Measurements from ENCODE around the gene CARD9. TPM values are rescaled to one million over a fixed set of nuclear protein-coding genes. Genes with fewer than 3 reads are reported as not detected.

Gene CARD9
- total RNA-seq, 4 donors from 2014 or later = 0.28 to 14.9 (median 0.64) TPM

- H3K27ac ChIP-seq = peak within 1 kb of the TSS; percentile 18 to 86 (median 28)
- peaks cover 0 to 38% (median 26%) of the 10 kb centered on the region in 4 donors for H3K4me1 ChIP-seq
- peak within 1 kb of the TSS; percentile 90 to 99 (median 94) for H3K4me3 ChIP-seq
- TF ChIP-seq POLR2A (IDR thresholded peaks at IDR 0.05) (peak; percentile 36 to 40), CTCF (IDR thresholded peaks at IDR 0.05) (peak; percentile 92 to 98 (median 96))
- no peaks in the 10 kb centered on the region for H3K9me3 ChIP-seq
- DNase-seq = peak; percentile 82 to 93 (median 92)
- peaks cover 0 to 43% (median 0%) of the 10 kb centered on the region in 3 donors for H3K36me3 ChIP-seq
- H3K27me3 ChIP-seq = no peaks in the 10 kb centered on the region
Measured at GRCh38 chr9:136400038-136400834, 26.8 kb upstream of the CARD9 start, which contains the start of gene SNAPC4. TSS of gene SNAPC4 (minus strand) at chr9:136400170. CDS start at chr9:136398428, 1,742 bp downstream.

- Histone ChIP-seq H3K9me3 (no peaks in the 10 kb centered on the region), H3K4me3 (peak overlapping the region; percentile 90 to 99 (median 94)), H3K27ac (peak overlapping the region; percentile 18 to 86 (median 28)), H3K4me1 (peaks cover 0 to 32% (median 22%) of the 10 kb centered on the region in 4 donors), H3K27me3 (no peaks in the 10 kb centered on the region), H3K36me3 (peaks cover 0 to 43% (median 0%) of the 10 kb centered on the region in 3 donors)
- DNase-seq = no peak
- TF ChIP-seq POLR2A (IDR thresholded peaks at IDR 0.05) (no peak), CTCF (IDR thresholded peaks at IDR 0.05) (no peak)
Measured at GRCh38 chr9:136399176-136400037, 25.9 kb upstream of the CARD9 start.

- TF ChIP-seq CTCF (IDR thresholded peaks at IDR 0.05) (no peak), POLR2A (IDR thresholded peaks at IDR 0.05) (no peak)
- peaks cover 0 to 29% (median 14%) of the 10 kb centered on the region in 4 donors for H3K4me1 ChIP-seq
- H3K9me3 ChIP-seq = no peaks in the 10 kb centered on the region
- no peak for DNase-seq
- no peak overlapping the region for H3K27ac ChIP-seq
- peaks cover 0 to 44% (median 0%) of the 10 kb centered on the region in 3 donors for H3K36me3 ChIP-seq
- no peak overlapping the region for H3K4me3 ChIP-seq
- no peaks in the 10 kb centered on the region for H3K27me3 ChIP-seq
Measured at GRCh38 chr9:136398286-136398685, 24.8 kb upstream of the CARD9 start.

GRCh38 chr9:136397643-136398042 lies 24.2 kb upstream of the CARD9 start:
- Histone ChIP-seq H3K36me3 (peaks cover 0 to 48% (median 0%) of the 10 kb centered on the region in 3 donors), H3K4me3 (no peak overlapping the region), H3K27ac (no peak overlapping the region), H3K4me1 (peaks cover 0 to 29% (median 14%) of the 10 kb centered on the region in 4 donors), H3K27me3 (no peaks in the 10 kb centered on the region), H3K9me3 (no peaks in the 10 kb centered on the region)
- DNase-seq = no peak
- TF ChIP-seq CTCF (IDR thresholded peaks at IDR 0.05) (no peak), POLR2A (IDR thresholded peaks at IDR 0.05) (no peak)

GRCh38 chr9:136396219-136396515 lies 22.7 kb upstream of the CARD9 start:
- TF ChIP-seq CTCF (IDR thresholded peaks at IDR 0.05) (no peak), POLR2A (IDR thresholded peaks at IDR 0.05) (no peak)
- peaks cover 0 to 62% (median 0%) of the 10 kb centered on the region in 3 donors for H3K36me3 ChIP-seq
- H3K4me3 ChIP-seq = no peak overlapping the region
- no peaks in the 10 kb centered on the region for H3K9me3 ChIP-seq
- H3K4me1 ChIP-seq = peaks cover 0 to 29% (median 14%) of the 10 kb centered on the region in 4 donors
- no peaks in the 10 kb centered on the region for H3K27me3 ChIP-seq
- no peak for DNase-seq
- no peak overlapping the region for H3K27ac ChIP-seq

All from Peyer's patch (tissue), 4 donors.